Spleen (tissue), 11 donors: ENCODE measurements around the gene FILIP1. TPM values are rescaled to one million over a fixed set of nuclear protein-coding genes. Genes with fewer than 3 reads are reported as not detected.

Experiments used
- DNase-seq: peaks from one replicate; pipeline ENCODE4 v3.0.0-alpha.2; 2020
- H3K27ac ChIP-seq, 8 donors: fragments of 200-600 bp; sonication (generic) in 7 of 8; 1 replicate in 4 of 8; 2 replicates in 4 of 8; pipeline versions ENCODE4 v1.5.0 to v1.8.0; 2016 to 2021; ENCODE audit warnings: inconsistent platforms in 4 of 8, mild to moderate bottlenecking in 4 of 8, moderate library complexity in 1 of 8
- H3K27me3 ChIP-seq, 7 donors: fragments of 200-600 bp; sonication (generic) in 6 of 7; replicated peaks in 1 of 7; 1 replicate in 4 of 7; 2 replicates in 3 of 7; pipeline versions ENCODE4 v1.5.0 to v1.8.0; 2016 to 2021; ENCODE audit warnings: inconsistent platforms in 3 of 7, mild to moderate bottlenecking in 1 of 7
- H3K36me3 ChIP-seq, 6 donors: fragments of 200-600 bp; sonication (generic) in 5 of 6; 1 replicate in 4 of 6; 2 replicates in 2 of 6; pipeline versions ENCODE4 v1.5.0 to v1.8.0; 2016 to 2021; ENCODE audit warnings: inconsistent platforms in 2 of 6
- H3K4me1 ChIP-seq, 6 donors: fragments of 200-600 bp; sonication (generic) in 5 of 6; 1 replicate in 3 of 6; 2 replicates in 3 of 6; pipeline versions ENCODE4 v1.5.0 to v1.8.0; 2016 to 2021; ENCODE audit warnings: inconsistent platforms in 3 of 6
- H3K4me3 ChIP-seq, 8 donors: fragments of 200-600 bp; sonication (generic) in 7 of 8; 1 replicate in 4 of 8; 2 replicates in 4 of 8; pipeline versions ENCODE4 v1.5.0 to v1.8.0; 2016 to 2021; ENCODE audit warnings: inconsistent platforms in 4 of 8, mild to moderate bottlenecking in 4 of 8, moderate library complexity in 2 of 8
- H3K9me3 ChIP-seq, 8 donors: fragments of 200-600 bp; sonication (generic) in 7 of 8; 1 replicate in 4 of 8; 2 replicates in 4 of 8; pipeline versions ENCODE4 v1.5.0 to v1.8.0; 2016 to 2021; ENCODE audit warnings: inconsistent platforms in 4 of 8
- CTCF ChIP-seq, 11 experiments: fragments of 200-600 bp in 7 of 11; fragments of 450-650 bp in 4 of 11; sonication (generic) in 4 of 11; IDR thresholded peaks in 8 of 11; conservative IDR thresholded peaks in 3 of 11; 1 replicate in 7 of 11; 2 replicates in 4 of 11; pipeline versions ENCODE4 v1.4.0 to v1.8.0; 2016 to 2021; ENCODE audit warnings: antibody characterized with exemption in 11 of 11, inconsistent platforms in 4 of 11, mild to moderate bottlenecking in 1 of 11
- POLR2A ChIP-seq, 3 donors: fragments of 450-650 bp; IDR thresholded peaks; one replicate each; pipeline ENCODE4 v1.5.1; 2017; ENCODE audit warnings: antibody characterized with exemption in 3 of 3, mild to moderate bottlenecking in 1 of 3
- POLR2AphosphoS5 ChIP-seq, 3 donors: sonication (generic); formaldehyde crosslinking; IDR thresholded peaks; one replicate each; pipeline ENCODE4 v1.5.1; 2017; ENCODE audit warnings: antibody characterized with exemption in 3 of 3
- WGBS, 5 donors: extraction: QIAGEN DNeasy Blood & Tissue Kit in 3 of 5; methylation state at CpG; one replicate each; pipeline versions ENCODE4 v1.1.5 to v1.1.7; 2013 to 2018; 5-methylcytosine and 5-hydroxymethylcytosine counted together
- intact Hi-C: fragments of 100-400 bp; cut with DNase I; formaldehyde crosslinking; loops from one replicate; pipeline ENCODE4 v1.15.0; 2023; ENCODE audit warnings: low total_unique reads
- polyA plus RNA-seq, 3 donors: library from polyadenylated mRNA; stranded (reverse); fragments of 200-250 nt; gene quantifications; one replicate each; pipeline ENCODE4 v1.2.1, GENCODE V29; 2013
- total RNA-seq, 7 donors: library from RNA; depleted of rRNA in 3 of 7; stranded (reverse); fragments of >200 nt in 3 of 7; fragmentation: NEBNext Ultra II Directional in 4 of 7; extraction: Animal tissue kit (Norgen Biotek cat#: 25700) in 4 of 7; gene quantifications; one replicate each; pipeline versions ENCODE4 v1.1.0 to v1.2.1, GENCODE V29; 2016 to 2021
- donor health status: healthy with polysubstance abuse.
- donor health status: DM: no; HTN: no; CAD: no; lungs with moderate emphysema.
- donor health status: DM: no; HTN: no; CAD: no.
- donor health status: Bipolar disorder and iron deficiency.
- donor health status: healthy.
- donor health status: DM: no; HTN: no; CAD: no.
- donor health status: DM: yes; HTN: yes; CAD: no.

Gene FILIP1
- total and polyA plus RNA-seq, 10 donors: 0.11 to 0.59 (median 0.38) TPM

GRCh38 chr6:75531174-75531573 is 37.6 kb upstream of the FILIP1 start:
- Histone ChIP-seq H3K9me3 (no peaks in the 10 kb centered on the region), H3K36me3 (no peaks in the 10 kb centered on the region), H3K27me3 (peaks cover 0 to 7% (median 0%) of the 10 kb centered on the region in 7 donors), H3K4me1 (no peaks in the 10 kb centered on the region), H3K27ac (no peak overlapping the region), H3K4me3 (no peak overlapping the region)
- DNase-seq: no peak
- intact Hi-C loops: no loop called here
- TF ChIP-seq POLR2A (IDR thresholded peaks at IDR 0.05): no peak
- TF ChIP-seq CTCF (IDR thresholded peaks at IDR 0.05 in 8 of 11, conservative IDR thresholded peaks at IDR 0.05 in 3 of 11): no peak
- no peak for TF ChIP-seq POLR2AphosphoS5 (IDR thresholded peaks at IDR 0.05)
- WGBS, 5 donors: 56 to 77% (median 74%) methylated on average over 1 of the region's 1 CpG

GRCh38 chr6:75530696-75531095 is 37.1 kb upstream of the FILIP1 start:
- TF ChIP-seq CTCF (IDR thresholded peaks at IDR 0.05 in 8 of 11, conservative IDR thresholded peaks at IDR 0.05 in 3 of 11): no peak
- TF ChIP-seq POLR2AphosphoS5 (IDR thresholded peaks at IDR 0.05): no peak
- no peak for TF ChIP-seq POLR2A (IDR thresholded peaks at IDR 0.05)
- peaks cover 0 to 12% (median 0%) of the 10 kb centered on the region in 7 donors for H3K27me3 ChIP-seq
- DNase-seq: no peak
- WGBS, 5 donors: 64 to 88% (median 80%) methylated on average over 4 of the region's 4 CpGs
- no peaks in the 10 kb centered on the region for H3K4me1 ChIP-seq
- H3K4me3 ChIP-seq: no peak overlapping the region
- H3K36me3 ChIP-seq: no peaks in the 10 kb centered on the region
- intact Hi-C loops: no loop called here
- H3K27ac ChIP-seq: no peak overlapping the region
- no peaks in the 10 kb centered on the region for H3K9me3 ChIP-seq

- intact Hi-C loops: loop anchor here (10.0 kb wide), 1 partner anchor 234 kb away; no protein-coding TSS in a partner anchor
- no peak for DNase-seq
- Histone ChIP-seq H3K4me1 (no peaks in the 10 kb centered on the region), H3K27me3 (peaks cover 0 to 18% (median 0%) of the 10 kb centered on the region in 7 donors), H3K27ac (no peak overlapping the region), H3K36me3 (no peaks in the 10 kb centered on the region), H3K4me3 (no peak overlapping the region), H3K9me3 (no peaks in the 10 kb centered on the region)
- 49 to 75% (median 58%) methylated on average over 2 of the region's 2 CpGs for WGBS, 5 donors
- TF ChIP-seq POLR2A (IDR thresholded peaks at IDR 0.05) (no peak), POLR2AphosphoS5 (IDR thresholded peaks at IDR 0.05) (no peak), CTCF (IDR thresholded peaks at IDR 0.05 in 8 of 11, conservative IDR thresholded peaks at IDR 0.05 in 3 of 11) (no peak)
Observed at GRCh38 chr6:75528423-75528822, 34.8 kb upstream of the FILIP1 start.

GRCh38 chr6:75526502-75527127 is 33.0 kb upstream of the FILIP1 start:
- Histone ChIP-seq H3K4me3 (no peak overlapping the region), H3K4me1 (no peaks in the 10 kb centered on the region), H3K27ac (no peak overlapping the region), H3K9me3 (no peaks in the 10 kb centered on the region), H3K27me3 (peaks cover 0 to 18% (median 0%) of the 10 kb centered on the region in 7 donors), H3K36me3 (no peaks in the 10 kb centered on the region)
- TF ChIP-seq POLR2AphosphoS5 (IDR thresholded peaks at IDR 0.05): no peak
- TF ChIP-seq CTCF (IDR thresholded peaks at IDR 0.05 in 8 of 11, conservative IDR thresholded peaks at IDR 0.05 in 3 of 11): peak; percentile 17 to 71 (median 58)
- intact Hi-C loops: loop anchor here (10.0 kb wide), 1 partner anchor 232 kb away; no protein-coding TSS in a partner anchor
- no peak for DNase-seq
- WGBS, 5 donors: 9 to 20% (median 15%) methylated on average over 4 of the region's 4 CpGs
